Nasal cavity respiratory epithelium epithelial cell of viscerocranial mucosa (primary cell): ENCODE results near the gene GARS1. TPM values are rescaled to one million over a fixed set of nuclear protein-coding genes. Genes with fewer than 3 reads are reported as not detected.

Experiments used
- total RNA-seq: library from RNA; depleted of rRNA; stranded (reverse); fragments of >200 nt; gene quantifications from 2 replicates; pipeline ENCODE4 v1.2.3, GENCODE V29; 2014

Gene GARS1, protein sequence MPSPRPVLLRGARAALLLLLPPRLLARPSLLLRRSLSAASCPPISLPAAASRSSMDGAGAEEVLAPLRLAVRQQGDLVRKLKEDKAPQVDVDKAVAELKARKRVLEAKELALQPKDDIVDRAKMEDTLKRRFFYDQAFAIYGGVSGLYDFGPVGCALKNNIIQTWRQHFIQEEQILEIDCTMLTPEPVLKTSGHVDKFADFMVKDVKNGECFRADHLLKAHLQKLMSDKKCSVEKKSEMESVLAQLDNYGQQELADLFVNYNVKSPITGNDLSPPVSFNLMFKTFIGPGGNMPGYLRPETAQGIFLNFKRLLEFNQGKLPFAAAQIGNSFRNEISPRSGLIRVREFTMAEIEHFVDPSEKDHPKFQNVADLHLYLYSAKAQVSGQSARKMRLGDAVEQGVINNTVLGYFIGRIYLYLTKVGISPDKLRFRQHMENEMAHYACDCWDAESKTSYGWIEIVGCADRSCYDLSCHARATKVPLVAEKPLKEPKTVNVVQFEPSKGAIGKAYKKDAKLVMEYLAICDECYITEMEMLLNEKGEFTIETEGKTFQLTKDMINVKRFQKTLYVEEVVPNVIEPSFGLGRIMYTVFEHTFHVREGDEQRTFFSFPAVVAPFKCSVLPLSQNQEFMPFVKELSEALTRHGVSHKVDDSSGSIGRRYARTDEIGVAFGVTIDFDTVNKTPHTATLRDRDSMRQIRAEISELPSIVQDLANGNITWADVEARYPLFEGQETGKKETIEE
- total RNA-seq = 361 and 457 TPM in 2 replicates

DNA sequence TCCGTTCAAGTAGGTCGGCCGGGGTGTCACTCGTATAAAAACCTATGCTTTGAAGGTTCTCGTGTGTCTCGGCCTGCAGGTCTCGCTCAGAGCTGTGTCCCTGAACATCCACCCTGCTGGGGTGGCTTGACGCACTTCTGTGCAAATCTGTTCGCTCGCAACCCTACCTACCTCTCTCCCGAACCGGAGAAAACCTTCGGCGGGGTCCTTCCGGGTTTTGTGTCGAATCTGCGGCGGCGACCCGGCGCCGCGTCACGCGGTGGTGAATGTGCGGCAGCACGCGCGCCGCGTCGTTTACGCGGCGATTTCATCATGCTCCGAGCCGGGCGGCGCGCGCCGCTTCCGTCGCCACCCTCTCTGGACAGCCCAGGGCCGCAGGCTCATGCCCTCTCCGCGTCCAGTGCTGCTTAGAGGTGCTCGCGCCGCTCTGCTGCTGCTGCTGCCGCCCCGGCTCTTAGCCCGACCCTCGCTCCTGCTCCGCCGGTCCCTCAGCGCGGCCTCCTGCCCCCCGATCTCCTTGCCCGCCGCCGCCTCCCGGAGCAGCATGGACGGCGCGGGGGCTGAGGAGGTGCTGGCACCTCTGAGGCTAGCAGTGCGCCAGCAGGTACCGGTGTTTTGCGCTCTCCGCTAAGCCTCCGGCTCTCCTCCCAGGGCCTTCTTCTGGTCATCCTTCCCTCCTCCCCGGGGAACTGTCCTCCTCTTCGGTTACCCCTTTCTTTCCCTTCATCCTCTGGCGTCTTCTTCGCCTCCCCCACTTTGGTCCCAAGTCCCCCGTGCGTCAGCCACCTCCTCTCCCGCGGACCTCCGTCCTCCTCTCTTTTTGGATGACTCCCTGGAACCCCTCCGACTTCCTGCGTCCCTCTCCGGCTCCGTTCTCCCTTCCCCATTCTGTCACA is at the start of gene GARS1:
TSS of gene GARS1 (plus strand) at position 339 of the 896 bp plus-strand sequence. CDS start at position 383, 44 bp downstream.

GRCh38 chr7:30682212-30683083 is 87.8 kb downstream of the GARS1 start, which contains the start of gene CRHR2:
Gene CRHR2, minus strand, starts transcription at chr7:30682456. Its CDS starts 176 bp downstream, at chr7:30682280.

Other genes with a start within 250 kb of the GARS1 start
- 2.7 and 7.8 TPM in 2 replicates for gene NOD1, start 116.1 kb upstream of the GARS1 start, total RNA-seq
- 70.3 and 74.5 TPM in 2 replicates for gene GGCT, start 90.0 kb upstream of the GARS1 start, total RNA-seq
- gene CRHR2, start 87.6 kb downstream of the GARS1 start, total RNA-seq = not detected in 2 replicates
- gene INMT, start 157.3 kb downstream of the GARS1 start, total RNA-seq = not detected in 2 replicates
- 1.4 and 3.5 TPM in 2 replicates for gene MINDY4, start 176.5 kb downstream of the GARS1 start, total RNA-seq